Ectodermal cell (in vitro differentiated cells): Measurements from ENCODE around the gene CYBC1.

Experiments
- H3K27ac ChIP-seq: 2 replicates; pipeline ENCODE4 v1.7.0; 2013; ENCODE audit warnings: mild to moderate bottlenecking, low read depth, low read length; ENCODE audit not compliant: insufficient read depth, poor library complexity, severe bottlenecking
- H3K27me3 ChIP-seq: 2 replicates; pipeline ENCODE4 v1.7.0; 2013; ENCODE audit warnings: mild to moderate bottlenecking, low read length; ENCODE audit not compliant: insufficient read depth, control insufficient read depth, poor library complexity, severe bottlenecking
- H3K36me3 ChIP-seq: one replicate; pipeline ENCODE4 v1.7.0; 2013; ENCODE audit warnings: low read length; ENCODE audit not compliant: control insufficient read depth, insufficient read depth
- H3K4me1 ChIP-seq: one replicate; pipeline ENCODE4 v1.7.0; 2013; ENCODE audit warnings: low read length; ENCODE audit not compliant: control insufficient read depth, insufficient read depth
- H3K4me3 ChIP-seq: 2 replicates; pipeline ENCODE4 v1.7.0; 2013; ENCODE audit warnings: low read depth, low read length, control low read depth; ENCODE audit not compliant: insufficient read depth
- H3K9me3 ChIP-seq: 2 replicates; pipeline ENCODE4 v1.7.0; 2013; ENCODE audit warnings: mild to moderate bottlenecking, low read length, moderate library complexity; ENCODE audit not compliant: control insufficient read depth
- WGBS, 2 experiments: methylation state at CpG; one replicate each; pipeline ENCODE4 v1.1.7; 2013; ENCODE audit warnings: missing lambda C conversion rate in 2 of 2; 5-methylcytosine and 5-hydroxymethylcytosine counted together

Gene CYBC1

GRCh38 chr17:82477934-82478333 lies 27.4 kb upstream of the CYBC1 start:
- Histone ChIP-seq H3K27ac (no peak overlapping the region), H3K36me3 (peaks cover 44% of the 10 kb centered on the region), H3K9me3 (no peaks in the 10 kb centered on the region), H3K27me3 (no peaks in the 10 kb centered on the region), H3K4me3 (no peak overlapping the region), H3K4me1 (no peaks in the 10 kb centered on the region)
- WGBS, 2 experiments: 97 to 99% methylated on average over 8 of the region's 8 CpGs

DNA sequence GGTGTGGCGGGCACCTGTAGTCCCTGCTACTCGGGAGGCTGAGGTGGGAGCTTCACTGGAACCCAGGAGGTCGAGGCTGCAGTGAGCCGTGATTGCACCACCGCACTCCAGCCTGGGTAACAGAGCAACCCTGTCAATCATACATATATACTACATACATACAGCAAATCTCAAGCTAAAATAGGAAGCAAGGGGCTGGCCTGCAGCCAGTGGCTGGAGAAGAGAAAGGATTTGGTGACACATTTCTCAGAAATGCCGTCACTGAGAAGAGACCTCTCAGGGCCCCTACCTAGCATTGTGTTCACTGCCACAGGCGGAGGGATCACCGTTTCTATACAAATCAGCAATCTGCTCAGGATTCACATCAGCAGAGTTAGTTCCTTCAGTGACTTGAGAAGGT lies 24.9 kb upstream of the CYBC1 start:
- no peaks in the 10 kb centered on the region for H3K9me3 ChIP-seq
- no peaks in the 10 kb centered on the region for H3K4me1 ChIP-seq
- H3K36me3 ChIP-seq: peaks cover 30% of the 10 kb centered on the region
- 93 to 98% methylated on average over 8 of the region's 8 CpGs for WGBS, 2 experiments
- H3K27me3 ChIP-seq: no peaks in the 10 kb centered on the region
- no peak overlapping the region for H3K27ac ChIP-seq
- H3K4me3 ChIP-seq: no peak overlapping the region

DNA sequence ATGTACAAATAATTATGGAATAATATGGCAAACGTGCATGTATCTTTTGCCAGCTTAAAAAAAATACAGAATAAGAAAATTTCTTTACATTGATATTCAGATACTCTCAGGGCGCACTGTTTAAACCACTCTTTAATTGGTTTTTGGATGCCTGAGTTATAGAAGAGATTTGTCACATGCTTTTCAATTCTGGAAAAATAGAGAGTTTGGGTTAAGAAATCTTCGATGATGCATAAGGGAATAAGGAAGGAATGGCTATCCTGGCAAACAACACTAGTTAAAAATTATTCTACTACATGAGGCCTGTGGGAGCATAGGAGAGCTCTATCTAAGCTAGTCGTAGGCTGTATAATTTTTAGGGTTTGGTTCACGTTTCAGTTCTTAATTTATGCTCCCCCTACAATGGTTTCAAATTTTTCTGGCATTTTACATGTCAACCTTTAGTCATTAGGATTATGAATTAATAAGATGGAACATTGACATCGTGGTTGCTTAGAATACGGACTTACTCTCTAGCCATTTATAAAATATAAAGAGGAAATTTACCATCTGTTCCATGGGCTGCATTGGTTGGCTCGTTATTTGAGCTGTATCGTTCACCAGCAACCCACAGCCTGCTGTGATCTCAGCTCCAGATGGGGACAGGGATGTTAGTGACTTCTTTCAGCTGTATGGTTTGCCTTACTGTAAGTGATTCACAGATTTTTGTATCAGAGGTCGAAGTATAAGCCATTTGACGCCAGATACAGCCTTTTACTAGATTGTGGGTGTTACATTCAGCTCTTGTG lies 23.9 kb upstream of the CYBC1 start:
- H3K36me3 ChIP-seq: peaks cover 25% of the 10 kb centered on the region

DNA sequence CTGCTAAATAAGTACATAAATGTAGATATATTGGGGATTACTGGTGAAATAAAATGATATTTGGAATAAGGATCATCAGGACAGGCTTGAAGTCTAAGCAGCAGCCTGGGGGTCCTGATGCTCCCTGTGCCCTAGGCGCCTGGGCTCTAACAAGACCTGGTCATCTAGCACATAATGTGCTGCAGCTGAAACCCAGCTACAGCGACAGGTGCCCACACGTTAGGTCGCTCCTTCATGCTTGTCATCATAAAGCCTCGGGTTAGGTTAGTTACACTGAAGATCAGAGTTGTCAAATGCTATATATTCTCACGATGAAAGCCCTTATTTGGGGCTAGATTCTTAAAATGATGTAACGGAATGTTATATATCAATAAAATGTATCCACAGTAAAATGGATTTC lies 19.5 kb upstream of the CYBC1 start:
- Histone ChIP-seq H3K4me1 (no peaks in the 10 kb centered on the region), H3K27ac (no peak overlapping the region), H3K36me3 (peaks cover 53% of the 10 kb centered on the region), H3K4me3 (no peak overlapping the region), H3K9me3 (no peaks in the 10 kb centered on the region), H3K27me3 (no peaks in the 10 kb centered on the region)
- 97% methylated on average over 5 to 7 of the region's 7 CpGs for WGBS, 2 experiments

More for the DNA sequence above, 23.9 kb upstream of the CYBC1 start:
- no peaks in the 10 kb centered on the region for H3K9me3 ChIP-seq
- H3K27ac ChIP-seq: no peak overlapping the region
- H3K4me3 ChIP-seq: no peak overlapping the region
- H3K27me3 ChIP-seq: no peaks in the 10 kb centered on the region
- 93 to 98% methylated on average over 9 to 11 of the region's 11 CpGs for WGBS, 2 experiments
- H3K4me1 ChIP-seq: no peaks in the 10 kb centered on the region

DNA sequence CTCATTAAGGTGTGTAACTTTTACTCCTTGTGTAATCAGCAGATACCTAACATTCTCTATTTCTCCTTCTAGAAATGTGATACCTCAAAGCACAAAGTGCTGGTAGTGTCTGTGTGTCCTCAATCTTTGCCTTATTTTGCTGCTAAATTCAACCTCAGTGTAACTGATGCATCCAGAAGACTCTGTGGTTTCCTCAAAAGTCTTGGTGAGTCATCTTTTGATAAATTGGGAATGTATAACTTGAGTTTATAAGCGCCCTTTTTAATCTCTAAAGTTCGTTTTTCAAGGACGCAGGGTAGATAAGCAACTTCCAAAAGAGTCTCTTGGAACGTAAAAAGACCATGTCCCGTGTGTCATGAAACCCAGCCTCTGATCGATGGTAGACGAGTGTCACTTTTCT lies 18.1 kb upstream of the CYBC1 start:
- 93 to 96% methylated on average over 7 of the region's 7 CpGs for WGBS, 2 experiments

DNA sequence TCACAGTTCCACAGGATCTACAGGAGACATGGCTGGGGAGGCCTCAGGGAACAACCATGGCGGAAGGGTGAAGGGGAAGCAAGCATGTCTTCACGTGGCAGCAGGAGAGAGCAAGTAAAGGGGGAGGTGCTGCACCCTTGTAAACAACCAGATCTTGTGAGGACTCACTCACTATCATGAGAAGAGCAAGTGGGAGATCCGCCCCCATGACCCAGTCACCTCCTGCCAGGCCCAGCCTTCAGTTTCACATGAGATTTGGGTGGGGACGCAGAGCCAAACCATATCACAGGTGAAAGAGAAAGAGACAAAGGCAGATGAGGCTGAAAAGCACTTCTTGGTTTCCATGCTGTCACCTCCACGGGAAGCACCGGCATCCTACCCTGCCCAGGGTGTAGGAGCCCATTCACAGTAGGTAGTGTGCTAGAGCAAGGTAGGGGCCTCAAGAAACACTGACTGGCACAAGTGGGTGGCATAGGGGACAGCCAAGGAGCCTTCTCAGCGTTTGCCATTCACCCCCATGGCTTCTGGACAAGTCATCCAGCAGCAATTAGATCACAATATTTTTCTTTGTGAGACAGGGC lies 14.6 kb upstream of the CYBC1 start:
- H3K4me3 ChIP-seq: no peak overlapping the region
- no peaks in the 10 kb centered on the region for H3K4me1 ChIP-seq
- H3K27me3 ChIP-seq: no peaks in the 10 kb centered on the region
- no peaks in the 10 kb centered on the region for H3K9me3 ChIP-seq
- H3K36me3 ChIP-seq: peaks cover 66% of the 10 kb centered on the region
- 84 to 87% methylated on average over 7 of the region's 7 CpGs for WGBS, 2 experiments
- H3K27ac ChIP-seq: no peak overlapping the region

More for the DNA sequence above, 18.1 kb upstream of the CYBC1 start:
- Histone ChIP-seq H3K36me3 (peaks cover 58% of the 10 kb centered on the region), H3K4me1 (no peaks in the 10 kb centered on the region), H3K9me3 (no peaks in the 10 kb centered on the region), H3K4me3 (no peak overlapping the region), H3K27ac (no peak overlapping the region), H3K27me3 (no peaks in the 10 kb centered on the region)

DNA sequence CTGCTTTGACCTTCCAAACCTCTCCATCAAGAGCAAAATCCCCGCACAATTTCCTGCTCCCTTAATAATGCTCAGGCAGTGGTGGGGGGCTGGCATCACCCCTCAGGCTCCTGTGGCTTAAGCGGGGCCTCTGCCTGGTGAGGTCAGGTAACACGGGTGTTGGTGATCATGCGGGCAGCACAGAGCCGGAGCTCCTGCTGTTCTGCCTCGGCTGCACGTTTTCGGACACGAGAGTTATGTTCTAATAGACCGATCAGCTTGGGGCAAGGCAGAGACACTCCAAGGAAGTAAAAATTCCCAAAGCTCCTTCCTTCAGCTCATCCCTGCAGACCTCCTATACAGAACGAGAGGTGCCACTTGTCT lies 14.0 kb upstream of the CYBC1 start:
- H3K4me3 ChIP-seq: no peak overlapping the region
- H3K36me3 ChIP-seq: peaks cover 62% of the 10 kb centered on the region
- H3K27ac ChIP-seq: no peak overlapping the region
- H3K27me3 ChIP-seq: no peaks in the 10 kb centered on the region
- H3K9me3 ChIP-seq: no peaks in the 10 kb centered on the region
- WGBS, 2 experiments: 96% methylated on average over 11 of the region's 11 CpGs
- no peaks in the 10 kb centered on the region for H3K4me1 ChIP-seq

GRCh38 chr17:82463925-82464566 lies 13.5 kb upstream of the CYBC1 start:
- H3K4me1 ChIP-seq: no peaks in the 10 kb centered on the region
- H3K27ac ChIP-seq: no peak overlapping the region
- H3K4me3 ChIP-seq: no peak overlapping the region
- no peaks in the 10 kb centered on the region for H3K27me3 ChIP-seq
- WGBS, 2 experiments: 95 to 97% methylated on average over 7 of the region's 7 CpGs
- H3K36me3 ChIP-seq: peaks cover 57% of the 10 kb centered on the region
- no peaks in the 10 kb centered on the region for H3K9me3 ChIP-seq

DNA sequence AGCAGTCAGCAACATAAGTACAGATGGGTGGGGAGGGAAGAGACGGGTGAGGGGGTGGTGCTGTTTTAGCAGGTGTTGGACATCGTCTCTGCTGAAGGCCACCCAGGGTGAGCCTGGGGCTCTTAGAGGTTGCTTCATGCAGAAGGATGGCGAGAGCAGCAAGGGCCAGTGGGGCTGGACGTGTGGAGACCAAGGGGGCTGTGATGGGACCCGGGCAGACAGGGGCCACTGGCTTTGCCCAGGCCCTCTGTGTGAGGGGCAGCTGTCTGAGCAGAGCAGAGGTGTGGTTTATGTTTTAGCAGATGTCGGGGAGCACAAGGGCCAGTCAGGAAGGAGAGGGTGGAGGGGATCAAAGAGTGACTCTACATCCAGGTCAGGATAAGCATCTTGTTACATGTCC lies 12.8 kb upstream of the CYBC1 start:
- 91 to 96% methylated on average over 6 of the region's 6 CpGs for WGBS, 2 experiments
- Histone ChIP-seq H3K27ac (no peak overlapping the region), H3K27me3 (no peaks in the 10 kb centered on the region), H3K9me3 (no peaks in the 10 kb centered on the region), H3K36me3 (peaks cover 51% of the 10 kb centered on the region), H3K4me3 (no peak overlapping the region), H3K4me1 (no peaks in the 10 kb centered on the region)

GRCh38 chr17:82461827-82462524 lies 11.4 kb upstream of the CYBC1 start:
- WGBS, 2 experiments: 89 to 92% methylated on average over 10 of the region's 10 CpGs
- H3K4me3 ChIP-seq: no peak overlapping the region
- no peaks in the 10 kb centered on the region for H3K27me3 ChIP-seq
- peaks cover 6% of the 10 kb centered on the region for H3K4me1 ChIP-seq
- H3K9me3 ChIP-seq: no peaks in the 10 kb centered on the region
- no peak overlapping the region for H3K27ac ChIP-seq
- H3K36me3 ChIP-seq: peaks cover 44% of the 10 kb centered on the region
